Measurements from ENCODE around the gene RAD18. TPM values are rescaled to one million over a fixed set of nuclear protein-coding genes. Genes with fewer than 3 reads are reported as not detected.

The RAD18 gene
- total RNA-seq, 1 donor from 2014 or later = 6.0 TPM

DNA sequence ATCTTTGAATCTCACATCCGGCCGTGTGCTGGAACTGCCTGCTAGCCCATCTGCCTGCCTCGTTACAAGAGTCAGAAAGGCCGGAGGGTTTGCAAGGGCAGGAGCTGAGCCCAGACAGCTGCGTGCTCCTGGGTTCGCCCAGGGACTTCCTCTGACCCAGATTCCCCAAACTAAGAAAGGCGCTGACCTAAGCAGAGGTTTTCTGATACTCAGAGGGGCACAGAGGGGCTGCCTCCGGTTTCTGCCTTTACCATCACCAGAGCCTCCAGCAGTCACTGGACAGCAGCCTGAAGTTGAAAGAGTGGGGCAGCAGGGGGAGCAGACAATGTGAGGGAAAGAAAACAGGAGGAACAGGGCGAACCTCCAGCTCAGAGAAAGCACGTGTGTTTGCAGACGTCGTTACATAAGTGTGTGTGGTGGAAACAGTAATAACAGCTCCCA, 33.4 kb upstream of the RAD18 start:
- no peak overlapping the region for H3K9ac ChIP-seq (ENCODE audit: low read length)
- H3K4me3 ChIP-seq (ENCODE audit: insufficient read depth, low read depth, low read length) = no peak overlapping the region
- H3K27ac Mint-ChIP-seq (ENCODE audit: unreplicated experiment) = no peak overlapping the region
- FAIRE-seq (no peak), DNase-seq (ENCODE audit: low read depth) (peak; percentile 10)
- no peaks in the 10 kb centered on the region for H3K9me3 ChIP-seq (ENCODE audit: insufficient read depth, low read depth, low read length)
- peaks cover 5% of the 10 kb centered on the region for H3K27me3 Mint-ChIP-seq (ENCODE audit: low read depth, unreplicated experiment)
- H3K9me3 Mint-ChIP-seq (ENCODE audit: unreplicated experiment) = no peaks in the 10 kb centered on the region
- H3K27me3 ChIP-seq (ENCODE audit: insufficient read depth, low read length) = peaks cover 3% of the 10 kb centered on the region
- H4K20me1 ChIP-seq (ENCODE audit: insufficient read depth, low read length) = no peaks in the 10 kb centered on the region
- no peak overlapping the region for H3K4me3 Mint-ChIP-seq (ENCODE audit: unreplicated experiment)
- peaks cover 2% of the 10 kb centered on the region for H3K36me3 Mint-ChIP-seq (ENCODE audit: low read depth, unreplicated experiment)
- no peaks in the 10 kb centered on the region for H3K79me2 ChIP-seq (ENCODE audit: insufficient read depth, low read length)
- no peak overlapping the region for H3K27ac ChIP-seq (ENCODE audit: low read depth, low read length)
- TF ChIP-seq, protein P1, sequence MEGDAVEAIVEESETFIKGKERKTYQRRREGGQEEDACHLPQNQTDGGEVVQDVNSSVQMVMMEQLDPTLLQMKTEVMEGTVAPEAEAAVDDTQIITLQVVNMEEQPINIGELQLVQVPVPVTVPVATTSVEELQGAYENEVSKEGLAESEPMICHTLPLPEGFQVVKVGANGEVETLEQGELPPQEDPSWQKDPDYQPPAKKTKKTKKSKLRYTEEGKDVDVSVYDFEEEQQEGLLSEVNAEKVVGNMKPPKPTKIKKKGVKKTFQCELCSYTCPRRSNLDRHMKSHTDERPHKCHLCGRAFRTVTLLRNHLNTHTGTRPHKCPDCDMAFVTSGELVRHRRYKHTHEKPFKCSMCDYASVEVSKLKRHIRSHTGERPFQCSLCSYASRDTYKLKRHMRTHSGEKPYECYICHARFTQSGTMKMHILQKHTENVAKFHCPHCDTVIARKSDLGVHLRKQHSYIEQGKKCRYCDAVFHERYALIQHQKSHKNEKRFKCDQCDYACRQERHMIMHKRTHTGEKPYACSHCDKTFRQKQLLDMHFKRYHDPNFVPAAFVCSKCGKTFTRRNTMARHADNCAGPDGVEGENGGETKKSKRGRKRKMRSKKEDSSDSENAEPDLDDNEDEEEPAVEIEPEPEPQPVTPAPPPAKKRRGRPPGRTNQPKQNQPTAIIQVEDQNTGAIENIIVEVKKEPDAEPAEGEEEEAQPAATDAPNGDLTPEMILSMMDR (IDR thresholded peaks at IDR 0.05; ENCODE audit: insufficient read depth, low read depth, low read length) = peak; percentile 16
- no peak for TF ChIP-seq EZH2 (IDR thresholded peaks at IDR 0.05; ENCODE audit: insufficient read depth, low read length)
- no peaks in the 10 kb centered on the region for H3K4me1 ChIP-seq (ENCODE audit: insufficient read depth, low read length)
- H2AFZ ChIP-seq (ENCODE audit: low read depth, low read length) = no peak overlapping the region
- H3K4me2 ChIP-seq (ENCODE audit: low read length) = no peak overlapping the region
- no peaks in the 10 kb centered on the region for H3K36me3 ChIP-seq (ENCODE audit: insufficient read depth, low read length)
- no peaks in the 10 kb centered on the region for H3K4me1 Mint-ChIP-seq (ENCODE audit: low read depth, unreplicated experiment)

DNA sequence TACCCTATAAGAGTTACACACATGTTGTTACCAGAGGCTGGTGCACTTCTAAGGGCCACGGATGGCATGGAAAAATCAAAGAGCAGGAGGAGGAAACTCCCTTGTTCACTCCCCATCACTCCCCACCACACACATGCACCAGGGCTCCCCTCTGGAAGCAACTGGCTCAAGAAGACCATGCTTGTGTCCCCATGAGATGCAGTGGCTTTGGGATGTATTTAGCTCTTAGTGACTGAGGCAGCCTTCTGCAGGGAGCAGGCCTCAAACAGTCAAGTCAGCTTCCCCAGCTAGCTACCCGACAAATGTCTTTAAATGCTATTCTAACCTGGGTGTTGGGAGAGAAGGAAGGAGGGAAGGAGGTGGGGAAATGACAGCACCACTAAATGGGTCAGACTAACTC, 32.9 kb upstream of the RAD18 start:
- H3K9me3 Mint-ChIP-seq (ENCODE audit: unreplicated experiment) = no peaks in the 10 kb centered on the region
- Histone ChIP-seq H3K36me3 (ENCODE audit: insufficient read depth, low read length) (no peaks in the 10 kb centered on the region), H3K4me2 (ENCODE audit: low read length) (no peak overlapping the region), H3K4me1 (ENCODE audit: insufficient read depth, low read length) (no peaks in the 10 kb centered on the region), H3K4me3 (ENCODE audit: insufficient read depth, low read depth, low read length) (no peak overlapping the region), H3K27ac (ENCODE audit: low read depth, low read length) (no peak overlapping the region), H2AFZ (ENCODE audit: low read depth, low read length) (no peak overlapping the region), H4K20me1 (ENCODE audit: insufficient read depth, low read length) (no peaks in the 10 kb centered on the region), H3K9me3 (ENCODE audit: insufficient read depth, low read depth, low read length) (no peaks in the 10 kb centered on the region), H3K27me3 (ENCODE audit: insufficient read depth, low read length) (peaks cover 3% of the 10 kb centered on the region), H3K79me2 (ENCODE audit: insufficient read depth, low read length) (no peaks in the 10 kb centered on the region), H3K9ac (ENCODE audit: low read length) (no peak overlapping the region)
- peaks cover 2% of the 10 kb centered on the region for H3K36me3 Mint-ChIP-seq (ENCODE audit: low read depth, unreplicated experiment)
- no peak for TF ChIP-seq EZH2 (IDR thresholded peaks at IDR 0.05; ENCODE audit: insufficient read depth, low read length)
- TF ChIP-seq, protein P1 (IDR thresholded peaks at IDR 0.05; ENCODE audit: insufficient read depth, low read depth, low read length) = no peak
- no peak overlapping the region for H3K27ac Mint-ChIP-seq (ENCODE audit: unreplicated experiment)
- no peak overlapping the region for H3K4me3 Mint-ChIP-seq (ENCODE audit: unreplicated experiment)
- FAIRE-seq (no peak), DNase-seq (ENCODE audit: low read depth) (no peak)
- no peaks in the 10 kb centered on the region for H3K4me1 Mint-ChIP-seq (ENCODE audit: low read depth, unreplicated experiment)
- H3K27me3 Mint-ChIP-seq (ENCODE audit: low read depth, unreplicated experiment) = peaks cover 5% of the 10 kb centered on the region

DNA sequence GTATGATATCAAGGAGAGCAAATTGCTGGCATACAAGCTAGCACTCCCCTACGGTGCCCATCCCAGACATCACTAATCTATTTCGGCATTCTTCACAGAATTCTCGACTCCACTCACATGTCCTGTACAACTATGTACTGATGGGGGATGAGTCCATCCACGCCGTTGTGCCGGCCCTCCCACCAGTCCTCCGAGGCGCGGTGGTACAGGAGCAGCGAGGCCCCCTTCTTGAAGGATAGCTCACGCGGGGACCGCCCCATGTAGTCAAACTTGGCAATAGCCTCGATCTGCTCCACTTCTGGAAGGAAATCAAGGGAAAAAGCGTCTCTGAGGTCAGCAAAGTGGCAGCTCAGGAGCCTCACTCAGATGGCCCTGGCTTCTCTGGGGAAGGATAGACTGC, 31.0 kb upstream of the RAD18 start:
- Histone ChIP-seq H3K27ac (ENCODE audit: low read depth, low read length) (no peak overlapping the region), H3K9me3 (ENCODE audit: insufficient read depth, low read depth, low read length) (no peaks in the 10 kb centered on the region), H3K4me1 (ENCODE audit: insufficient read depth, low read length) (no peaks in the 10 kb centered on the region), H3K4me2 (ENCODE audit: low read length) (no peak overlapping the region), H3K79me2 (ENCODE audit: insufficient read depth, low read length) (no peaks in the 10 kb centered on the region), H3K27me3 (ENCODE audit: insufficient read depth, low read length) (peaks cover under 1% of the 10 kb centered on the region), H3K36me3 (ENCODE audit: insufficient read depth, low read length) (no peaks in the 10 kb centered on the region), H3K4me3 (ENCODE audit: insufficient read depth, low read depth, low read length) (no peak overlapping the region), H2AFZ (ENCODE audit: low read depth, low read length) (no peak overlapping the region), H4K20me1 (ENCODE audit: insufficient read depth, low read length) (no peaks in the 10 kb centered on the region), H3K9ac (ENCODE audit: low read length) (no peak overlapping the region)
- H3K4me1 Mint-ChIP-seq (ENCODE audit: low read depth, unreplicated experiment) = peaks cover 4% of the 10 kb centered on the region
- no peak overlapping the region for H3K27ac Mint-ChIP-seq (ENCODE audit: unreplicated experiment)
- TF ChIP-seq, protein P1 (IDR thresholded peaks at IDR 0.05; ENCODE audit: insufficient read depth, low read depth, low read length) = no peak
- TF ChIP-seq EZH2 (IDR thresholded peaks at IDR 0.05; ENCODE audit: insufficient read depth, low read length) = no peak
- H3K27me3 Mint-ChIP-seq (ENCODE audit: low read depth, unreplicated experiment) = peaks cover 5% of the 10 kb centered on the region
- no peak overlapping the region for H3K4me3 Mint-ChIP-seq (ENCODE audit: unreplicated experiment)
- H3K36me3 Mint-ChIP-seq (ENCODE audit: low read depth, unreplicated experiment) = peaks cover 2% of the 10 kb centered on the region
- H3K9me3 Mint-ChIP-seq (ENCODE audit: unreplicated experiment) = no peaks in the 10 kb centered on the region
- DNase-seq (ENCODE audit: low read depth) (no peak), FAIRE-seq (no peak)

Measured in astrocyte (in vitro differentiated cells and primary cell).